Measurements from ENCODE around the gene ATP5F1A. TPM values are rescaled to one million over a fixed set of nuclear protein-coding genes. Genes with fewer than 3 reads are reported as not detected.

The ATP5F1A gene
- total RNA-seq, 1 experiment from 2014 or later, result 625 TPM

DNA sequence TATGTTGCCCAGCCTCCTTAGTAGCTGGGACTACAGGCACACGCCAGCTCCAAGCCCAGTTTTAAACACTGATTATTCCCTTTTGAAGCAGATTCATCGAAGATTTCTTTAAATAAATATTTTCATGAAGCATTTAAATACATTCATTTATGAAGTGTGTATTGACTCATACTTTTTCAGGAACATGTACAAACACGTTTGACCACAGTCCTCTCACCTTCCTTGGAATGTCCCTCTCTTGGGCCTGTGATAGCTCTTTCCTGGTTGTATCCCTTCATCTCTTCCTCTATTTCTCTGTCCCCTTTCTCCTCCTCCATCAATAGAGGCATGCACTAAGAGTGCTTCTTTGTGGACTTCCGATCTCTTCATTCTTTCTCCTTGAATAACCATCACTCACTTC, 28.6 kb downstream of the ATP5F1A start:
- Histone ChIP-seq H3K56ac (ENCODE audit: insufficient read length, low read depth, low read length) (no peak overlapping the region), H3K4ac (ENCODE audit: low read depth, low read length) (no peak overlapping the region), H2BK15ac (ENCODE audit: low read depth, low read length) (no peak overlapping the region), H3K79me2 (ENCODE audit: insufficient read depth, low read length) (no peaks in the 10 kb centered on the region), H3K27ac (ENCODE audit: insufficient read length, low read depth, low read length) (no peak overlapping the region), H2AFZ (ENCODE audit: low read length) (no peak overlapping the region), H2BK5ac (ENCODE audit: insufficient read length, low read length) (no peak overlapping the region), H3K4me2 (ENCODE audit: insufficient read depth, insufficient read length, low read length) (no peak overlapping the region), H3T11ph (ENCODE audit: low read length) (no peak overlapping the region), H2BK20ac (ENCODE audit: low read depth, low read length, poor library complexity, severe bottlenecking) (no peak overlapping the region), H3K9me3 (ENCODE audit: control insufficient read depth, low read depth, low read length) (no peaks in the 10 kb centered on the region), H3K18ac (ENCODE audit: insufficient read length, low read depth, low read length) (no peak overlapping the region), H2BK120ac (ENCODE audit: low read depth, low read length, poor library complexity, severe bottlenecking) (no peak overlapping the region), H3K14ac (ENCODE audit: insufficient read depth, low read length) (no peak overlapping the region), H2BK12ac (ENCODE audit: insufficient read length, low read depth, low read length) (no peak overlapping the region), H4K91ac (ENCODE audit: insufficient read length, low read depth, low read length) (no peak overlapping the region), H3K23me2 (ENCODE audit: insufficient read length, low read depth, low read length, poor library complexity, severe bottlenecking) (peaks cover 10% of the 10 kb centered on the region), H4K8ac (replicated peaks; ENCODE audit: insufficient read length, low read depth, low read length) (no peak overlapping the region), H4K20me1 (ENCODE audit: control insufficient read depth, insufficient read depth, insufficient read length) (no peaks in the 10 kb centered on the region), H3K79me1 (ENCODE audit: insufficient read depth, low read depth, low read length, poor library complexity, severe bottlenecking) (no peaks in the 10 kb centered on the region), H3K9ac (ENCODE audit: extremely low read depth, insufficient read length, low read length) (no peak overlapping the region), H3K27me3 (ENCODE audit: insufficient read depth, low read length) (peaks cover 5% of the 10 kb centered on the region), H3K23ac (ENCODE audit: insufficient read length, low read depth, low read length) (no peak overlapping the region), H2AK5ac (ENCODE audit: insufficient read length, low read length) (no peak overlapping the region), H4K5ac (ENCODE audit: insufficient read length, low read depth, low read length) (no peak overlapping the region), H3K4me1 (ENCODE audit: insufficient read depth, low read length) (no peaks in the 10 kb centered on the region)
- no peak for DNase-seq
- H3K9me3 Mint-ChIP-seq, result peaks cover 0 to 1% of the 10 kb centered on the region in 2 experiments; a peak in 1 of 5 replicates
- H3K4me1 Mint-ChIP-seq, result peaks cover 8% of the 10 kb centered on the region in 2 experiments
- no peak overlapping the region for H3K27ac Mint-ChIP-seq
- H3K27me3 Mint-ChIP-seq (ENCODE audit: low read depth), result peaks cover 30% of the 10 kb centered on the region
- TF ChIP-seq, protein P1, sequence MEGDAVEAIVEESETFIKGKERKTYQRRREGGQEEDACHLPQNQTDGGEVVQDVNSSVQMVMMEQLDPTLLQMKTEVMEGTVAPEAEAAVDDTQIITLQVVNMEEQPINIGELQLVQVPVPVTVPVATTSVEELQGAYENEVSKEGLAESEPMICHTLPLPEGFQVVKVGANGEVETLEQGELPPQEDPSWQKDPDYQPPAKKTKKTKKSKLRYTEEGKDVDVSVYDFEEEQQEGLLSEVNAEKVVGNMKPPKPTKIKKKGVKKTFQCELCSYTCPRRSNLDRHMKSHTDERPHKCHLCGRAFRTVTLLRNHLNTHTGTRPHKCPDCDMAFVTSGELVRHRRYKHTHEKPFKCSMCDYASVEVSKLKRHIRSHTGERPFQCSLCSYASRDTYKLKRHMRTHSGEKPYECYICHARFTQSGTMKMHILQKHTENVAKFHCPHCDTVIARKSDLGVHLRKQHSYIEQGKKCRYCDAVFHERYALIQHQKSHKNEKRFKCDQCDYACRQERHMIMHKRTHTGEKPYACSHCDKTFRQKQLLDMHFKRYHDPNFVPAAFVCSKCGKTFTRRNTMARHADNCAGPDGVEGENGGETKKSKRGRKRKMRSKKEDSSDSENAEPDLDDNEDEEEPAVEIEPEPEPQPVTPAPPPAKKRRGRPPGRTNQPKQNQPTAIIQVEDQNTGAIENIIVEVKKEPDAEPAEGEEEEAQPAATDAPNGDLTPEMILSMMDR (conservative IDR thresholded peaks at IDR 0.05), result no peak
- no peak overlapping the region for H3K4me3 Mint-ChIP-seq
- no peaks in the 10 kb centered on the region for H3K36me3 Mint-ChIP-seq (ENCODE audit: insufficient read depth in 1 of 3, low read depth in 3 of 3)
- WGBS (ENCODE audit: extremely low coverage, insufficient read length, low lambda C conversion rate), result no CpG with 5 or more reads among the region's 4 CpGs
